Breast epithelium (tissue), 4 donors: ENCODE data around the gene TFAP2E. TPM values are rescaled to one million over a fixed set of nuclear protein-coding genes. Genes with fewer than 3 reads are reported as not detected.

Experiments used
- DNase-seq, 2 donors: peaks; one replicate each; pipeline ENCODE4 v3.0.0-alpha.2; 2019; ENCODE audit warnings: low spot score in 2 of 2
- H3K27ac ChIP-seq, 2 donors: fragments of 200-600 bp; sonication (generic) in 1 of 2; one replicate each; pipeline ENCODE4 v1.5.1; 2016 to 2019; ENCODE audit warnings: mild to moderate bottlenecking in 1 of 2
- H3K27me3 ChIP-seq, 2 donors: fragments of 200-600 bp; sonication (generic) in 1 of 2; one replicate each; pipeline versions ENCODE4 v1.5.1 to v1.6.0; 2017 to 2019; ENCODE audit warnings: control low read depth in 1 of 2, mild to moderate bottlenecking in 1 of 2
- H3K36me3 ChIP-seq: fragments of 200-600 bp; one replicate; pipeline ENCODE4 v1.5.1; 2019
- H3K4me1 ChIP-seq, 2 donors: fragments of 200-600 bp; sonication (generic); one replicate each; pipeline ENCODE4 v1.5.1; 2016 to 2019; ENCODE audit warnings: control low read depth in 1 of 2
- H3K4me3 ChIP-seq, 3 donors: fragments of 200-600 bp; sonication (generic); 1 replicate in 2 of 3; 2 replicates in 1 of 3; pipeline ENCODE4 v1.5.1; 2016 to 2019; ENCODE audit warnings: mild to moderate bottlenecking in 3 of 3, moderate library complexity in 2 of 3
- H3K9me3 ChIP-seq, 2 donors: fragments of 200-600 bp; sonication (generic) in 1 of 2; one replicate each; pipeline ENCODE4 v1.5.1; 2016 to 2019; ENCODE audit warnings: control low read depth in 1 of 2
- POLR2A ChIP-seq: fragments of 450-650 bp; IDR thresholded peaks from one replicate; pipeline ENCODE4 v1.6.1; 2016; ENCODE audit warnings: antibody characterized with exemption, mild to moderate bottlenecking, moderate library complexity
- POLR2AphosphoS5 ChIP-seq, 3 donors: sonication (generic); formaldehyde crosslinking; IDR thresholded peaks; one replicate each; pipeline ENCODE4 v1.6.1; 2017; ENCODE audit warnings: antibody characterized with exemption in 3 of 3
- intact Hi-C: fragments of 100-400 bp; cut with DNase I; formaldehyde crosslinking; loops from one replicate; pipeline ENCODE4 v1.15.1; 2023; ENCODE audit warnings: low total_unique reads
- total RNA-seq, 3 donors: library from RNA; depleted of rRNA; stranded (reverse); fragments of >200 nt; gene quantifications; one replicate each; pipeline ENCODE4 v1.1.0, GENCODE V29; 2016
- TF ChIP-seq, protein P1 (sequence below), 3 donors: fragments of 450-650 bp; IDR thresholded peaks; one replicate each; pipeline ENCODE4 v1.5.1; 2016 to 2017; ENCODE audit warnings: antibody characterized with exemption in 3 of 3, mild to moderate bottlenecking in 3 of 3, moderate library complexity in 3 of 3

TFAP2E gene
- total RNA-seq, 3 donors from 2014 or later, result 0.44 to 2.6 (median 0.64) TPM

DNA sequence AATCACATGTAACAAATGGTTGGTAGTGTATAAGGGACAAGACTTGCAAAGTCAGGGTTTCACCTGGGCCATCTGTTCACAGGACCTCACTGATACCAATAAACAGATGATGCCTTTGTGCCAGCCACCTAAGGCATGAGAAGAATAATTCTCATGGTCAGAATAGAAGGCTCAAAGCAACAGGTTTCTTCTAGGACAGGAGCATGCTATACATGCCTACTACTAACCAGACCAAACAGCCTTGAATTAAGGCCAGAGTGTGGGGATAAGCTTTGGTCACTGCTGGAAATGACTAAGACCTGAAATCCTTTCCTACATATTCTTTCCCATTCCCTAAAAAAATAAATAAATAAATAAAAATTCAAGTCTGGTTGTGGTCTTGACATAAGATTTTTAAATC lies 50.7 kb downstream of the TFAP2E start:
- intact Hi-C loops, result no loop called here
- Histone ChIP-seq H3K4me1 (no peaks in the 10 kb centered on the region), H3K36me3 (no peaks in the 10 kb centered on the region), H3K9me3 (no peaks in the 10 kb centered on the region), H3K4me3 (no peak overlapping the region), H3K27ac (no peak overlapping the region), H3K27me3 (no peaks in the 10 kb centered on the region)
- no peak for DNase-seq
- TF ChIP-seq POLR2AphosphoS5 (IDR thresholded peaks at IDR 0.05), result no peak
- no peak for TF ChIP-seq POLR2A
- TF ChIP-seq, protein P1, sequence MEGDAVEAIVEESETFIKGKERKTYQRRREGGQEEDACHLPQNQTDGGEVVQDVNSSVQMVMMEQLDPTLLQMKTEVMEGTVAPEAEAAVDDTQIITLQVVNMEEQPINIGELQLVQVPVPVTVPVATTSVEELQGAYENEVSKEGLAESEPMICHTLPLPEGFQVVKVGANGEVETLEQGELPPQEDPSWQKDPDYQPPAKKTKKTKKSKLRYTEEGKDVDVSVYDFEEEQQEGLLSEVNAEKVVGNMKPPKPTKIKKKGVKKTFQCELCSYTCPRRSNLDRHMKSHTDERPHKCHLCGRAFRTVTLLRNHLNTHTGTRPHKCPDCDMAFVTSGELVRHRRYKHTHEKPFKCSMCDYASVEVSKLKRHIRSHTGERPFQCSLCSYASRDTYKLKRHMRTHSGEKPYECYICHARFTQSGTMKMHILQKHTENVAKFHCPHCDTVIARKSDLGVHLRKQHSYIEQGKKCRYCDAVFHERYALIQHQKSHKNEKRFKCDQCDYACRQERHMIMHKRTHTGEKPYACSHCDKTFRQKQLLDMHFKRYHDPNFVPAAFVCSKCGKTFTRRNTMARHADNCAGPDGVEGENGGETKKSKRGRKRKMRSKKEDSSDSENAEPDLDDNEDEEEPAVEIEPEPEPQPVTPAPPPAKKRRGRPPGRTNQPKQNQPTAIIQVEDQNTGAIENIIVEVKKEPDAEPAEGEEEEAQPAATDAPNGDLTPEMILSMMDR (IDR thresholded peaks at IDR 0.05), result no peak

DNA sequence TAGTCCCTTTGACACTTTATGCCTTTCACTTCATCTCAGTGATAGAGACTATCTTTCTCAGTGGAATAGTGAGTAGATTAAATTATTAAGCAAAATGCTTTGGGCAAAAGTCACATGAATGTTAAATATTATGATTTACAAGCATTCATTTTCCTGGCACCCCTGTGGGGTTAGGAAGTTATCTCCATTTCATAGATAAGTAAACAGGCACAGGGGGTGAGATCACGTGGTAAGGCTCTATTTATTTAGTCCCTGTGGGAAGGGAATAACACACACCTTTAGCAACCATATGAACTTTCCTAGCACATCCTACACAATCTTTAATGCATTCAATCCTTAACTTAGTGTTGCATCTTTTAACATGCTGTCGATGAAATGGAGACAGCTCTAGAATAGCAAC lies 55.9 kb downstream of the TFAP2E start:
- H3K36me3 ChIP-seq, result peaks cover 8% of the 10 kb centered on the region
- H3K27ac ChIP-seq, result no peak overlapping the region
- DNase-seq, result no peak
- no peaks in the 10 kb centered on the region for H3K27me3 ChIP-seq
- H3K4me1 ChIP-seq, result no peaks in the 10 kb centered on the region
- intact Hi-C loops, result no loop called here
- TF ChIP-seq POLR2AphosphoS5 (IDR thresholded peaks at IDR 0.05) (no peak), POLR2A (no peak)
- TF ChIP-seq, protein P1 (IDR thresholded peaks at IDR 0.05), result no peak
- no peak overlapping the region for H3K4me3 ChIP-seq
- H3K9me3 ChIP-seq, result no peaks in the 10 kb centered on the region

DNA sequence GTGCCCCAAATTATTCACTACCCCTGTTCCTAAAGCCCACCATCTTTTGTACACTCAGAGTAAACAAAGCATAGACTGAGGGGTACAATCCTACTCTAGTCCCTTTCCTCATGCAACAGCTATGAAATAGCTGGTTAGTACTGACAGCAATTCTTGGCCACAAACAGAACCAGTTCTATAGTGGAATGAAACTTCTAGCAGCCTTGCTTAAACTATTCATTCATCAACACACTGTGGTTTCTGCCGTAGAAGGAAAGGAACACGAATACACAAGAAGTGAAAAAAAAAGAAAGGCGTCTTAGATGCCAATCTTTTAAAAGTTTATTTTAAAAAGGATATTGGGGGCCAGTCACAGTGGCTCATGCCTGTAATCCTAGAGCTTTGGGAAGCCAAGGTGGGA lies 58.3 kb downstream of the TFAP2E start:
- TF ChIP-seq, protein P1 (IDR thresholded peaks at IDR 0.05), result no peak
- TF ChIP-seq POLR2A (no peak), POLR2AphosphoS5 (IDR thresholded peaks at IDR 0.05) (no peak)
- Histone ChIP-seq H3K27ac (no peak overlapping the region), H3K36me3 (peaks cover 8% of the 10 kb centered on the region), H3K27me3 (no peaks in the 10 kb centered on the region), H3K4me1 (no peaks in the 10 kb centered on the region), H3K4me3 (no peak overlapping the region), H3K9me3 (no peaks in the 10 kb centered on the region)
- no peak for DNase-seq
- intact Hi-C loops, result no loop called here

DNA sequence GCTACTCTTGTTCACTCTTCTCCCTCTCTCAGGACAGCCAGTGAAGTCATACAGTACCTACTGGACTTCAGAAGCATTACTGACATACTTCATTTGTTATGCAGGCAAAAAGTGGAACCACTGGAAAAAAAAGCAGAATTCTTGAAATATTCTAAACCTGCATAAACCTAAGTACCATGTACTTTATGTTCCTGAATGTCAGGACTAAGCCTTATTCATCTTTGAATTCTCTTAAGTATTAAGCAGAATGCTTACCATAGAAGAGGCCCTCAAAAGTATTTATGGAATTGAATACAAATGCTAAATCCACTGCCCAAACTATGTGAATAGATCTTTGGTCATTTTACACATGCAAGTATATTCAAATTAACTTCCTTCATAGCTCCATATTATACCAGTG lies 60.4 kb downstream of the TFAP2E start:
- peaks cover 8% of the 10 kb centered on the region for H3K36me3 ChIP-seq
- no peaks in the 10 kb centered on the region for H3K9me3 ChIP-seq
- no peak overlapping the region for H3K27ac ChIP-seq
- DNase-seq, result no peak
- H3K4me1 ChIP-seq, result peaks cover 0 to 3% of the 10 kb centered on the region in 2 donors
- no peaks in the 10 kb centered on the region for H3K27me3 ChIP-seq
- intact Hi-C loops, result no loop called here
- no peak overlapping the region for H3K4me3 ChIP-seq
- no peak for TF ChIP-seq POLR2AphosphoS5 (IDR thresholded peaks at IDR 0.05)
- no peak for TF ChIP-seq POLR2A
- TF ChIP-seq, protein P1 (IDR thresholded peaks at IDR 0.05), result no peak

DNA sequence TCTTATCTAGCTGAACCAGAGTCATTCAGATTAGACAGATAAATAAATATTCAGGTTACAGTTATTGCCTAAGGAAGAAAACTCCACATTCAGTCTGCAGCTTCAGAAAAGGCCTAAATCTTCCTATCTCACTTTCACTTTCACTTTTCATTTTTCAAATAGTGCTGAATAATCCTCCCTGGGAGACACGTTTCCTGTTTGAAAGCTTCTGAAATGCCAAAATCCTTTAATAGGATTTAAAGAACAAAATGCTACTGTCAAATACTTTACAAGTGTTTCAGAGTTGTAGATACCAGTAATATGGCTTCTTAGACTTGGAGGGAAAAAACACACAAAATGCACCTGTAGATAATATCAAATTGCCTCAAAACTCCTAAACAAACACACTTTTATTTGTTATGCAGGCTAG lies 64.3 kb downstream of the TFAP2E start:
- intact Hi-C loops, result no loop called here
- no peaks in the 10 kb centered on the region for H3K36me3 ChIP-seq
- peaks cover 6 to 11% of the 10 kb centered on the region in 2 donors for H3K4me1 ChIP-seq
- no peaks in the 10 kb centered on the region for H3K27me3 ChIP-seq
- H3K9me3 ChIP-seq, result no peaks in the 10 kb centered on the region
- DNase-seq, result no peak
- TF ChIP-seq POLR2A (no peak), POLR2AphosphoS5 (IDR thresholded peaks at IDR 0.05) (no peak)
- TF ChIP-seq, protein P1 (IDR thresholded peaks at IDR 0.05), result no peak
- peak overlapping the region in 2 of 3 donors; percentile 23 to 56 for H3K4me3 ChIP-seq
- peak overlapping the region; percentile 57 to 73 for H3K27ac ChIP-seq
